Memory B cell (primary cell): ENCODE results near the gene CERS4.
"Not testable (repeated sequence)": the region's sequence is repeated elsewhere in the genome, so short reads cannot be mapped to it uniquely, and the experiment has no call there.

Experiments
- ATAC-seq: fragments of 150-1000 bp; cut with Tn5 transposase; 2 replicates; pipeline ENCODE4 v1.10.0; 2021; ENCODE audit warnings: low read depth, mild to moderate bottlenecking, moderate library complexity
- DNase-seq, 2 donors: peaks; one replicate each; pipeline ENCODE4 v3.0.0; 2022; ENCODE audit warnings: low spot score in 2 of 2
- H3K27ac Mint-ChIP-seq: one replicate; pipeline ENCODE4 v1.8.0; 2022; ENCODE audit warnings: mild to moderate bottlenecking, moderate library complexity, mixed read lengths
- H3K27me3 Mint-ChIP-seq: one replicate; pipeline ENCODE4 v1.8.0; 2022; ENCODE audit warnings: mixed read lengths
- H3K36me3 Mint-ChIP-seq: one replicate; pipeline ENCODE4 v1.8.0; 2022; ENCODE audit warnings: mild to moderate bottlenecking, mixed read lengths
- H3K4me1 Mint-ChIP-seq: one replicate; pipeline ENCODE4 v1.8.0; 2022; ENCODE audit warnings: mixed read lengths
- H3K4me3 Mint-ChIP-seq: one replicate; pipeline ENCODE4 v1.8.0; 2022; ENCODE audit warnings: mild to moderate bottlenecking, moderate library complexity, mixed read lengths
- H3K9me3 Mint-ChIP-seq: one replicate; pipeline ENCODE4 v1.8.0; 2022; ENCODE audit warnings: mixed read lengths

Gene CERS4

GRCh38 chr19:8208922-8209461, at the start of gene CERS4:
TSS of gene CERS4 (plus strand) at chr19:8209370. CDS start at chr19:8251077, 41,707 bp downstream.
- no peaks in the 10 kb centered on the region for H3K9me3 Mint-ChIP-seq
- peaks cover 10% of the 10 kb centered on the region for H3K36me3 Mint-ChIP-seq
- no peaks in the 10 kb centered on the region for H3K27me3 Mint-ChIP-seq
- H3K4me1 Mint-ChIP-seq: peaks cover 39% of the 10 kb centered on the region
- H3K4me3 Mint-ChIP-seq: peak within 1 kb of the TSS; percentile 97
- DNase-seq (no peak), ATAC-seq (peak; percentile 72)
- peak within 1 kb of the TSS; percentile 96 for H3K27ac Mint-ChIP-seq

GRCh38 chr19:8161135-8161646, 48.0 kb upstream of the CERS4 start:
- peak; percentile 55 for ATAC-seq
- H3K4me3 Mint-ChIP-seq: no peak overlapping the region
- no peaks in the 10 kb centered on the region for H3K36me3 Mint-ChIP-seq
- peaks cover 15% of the 10 kb centered on the region for H3K4me1 Mint-ChIP-seq
- peaks cover 1% of the 10 kb centered on the region for H3K9me3 Mint-ChIP-seq
- H3K27ac Mint-ChIP-seq: no peak overlapping the region
- no peak for DNase-seq
- peaks cover under 1% of the 10 kb centered on the region for H3K27me3 Mint-ChIP-seq

GRCh38 chr19:8163759-8164158, 45.4 kb upstream of the CERS4 start:
- H3K4me3 Mint-ChIP-seq: no peak overlapping the region
- H3K9me3 Mint-ChIP-seq: peaks cover 1% of the 10 kb centered on the region
- no peak overlapping the region for H3K27ac Mint-ChIP-seq
- H3K36me3 Mint-ChIP-seq: no peaks in the 10 kb centered on the region
- DNase-seq (no peak), ATAC-seq (no peak)
- H3K27me3 Mint-ChIP-seq: no peaks in the 10 kb centered on the region
- peaks cover 6% of the 10 kb centered on the region for H3K4me1 Mint-ChIP-seq

- no peak overlapping the region for H3K27ac Mint-ChIP-seq
- no peak for ATAC-seq
These were observed 41.2 kb upstream of the CERS4 start for GRCh38 chr19:8167985-8168384.

GRCh38 chr19:8168537-8168936, 40.6 kb upstream of the CERS4 start:
- Mint-ChIP-seq H3K27ac (no peak overlapping the region), H3K36me3 (no peaks in the 10 kb centered on the region), H3K9me3 (peaks cover 1% of the 10 kb centered on the region), H3K4me3 (no peak overlapping the region), H3K27me3 (no peaks in the 10 kb centered on the region), H3K4me1 (peaks cover 2% of the 10 kb centered on the region)
- DNase-seq: no peak
- no peak for ATAC-seq

More at GRCh38 chr19:8167985-8168384, 41.2 kb upstream of the CERS4 start:
- Mint-ChIP-seq H3K27me3 (no peaks in the 10 kb centered on the region), H3K4me3 (no peak overlapping the region), H3K4me1 (peaks cover 2% of the 10 kb centered on the region), H3K36me3 (no peaks in the 10 kb centered on the region), H3K9me3 (peaks cover 1% of the 10 kb centered on the region)
- no peak for DNase-seq

- Mint-ChIP-seq H3K27me3 (no peaks in the 10 kb centered on the region), H3K27ac (no peak overlapping the region), H3K4me1 (no peaks in the 10 kb centered on the region), H3K9me3 (no peaks in the 10 kb centered on the region), H3K4me3 (no peak overlapping the region), H3K36me3 (no peaks in the 10 kb centered on the region)
- ATAC-seq (no peak), DNase-seq (no peak)
These were observed 34.5 kb upstream of the CERS4 start for GRCh38 chr19:8174706-8175105.

GRCh38 chr19:8180018-8180417, 29.2 kb upstream of the CERS4 start:
- H3K36me3 Mint-ChIP-seq: no peaks in the 10 kb centered on the region
- ATAC-seq (no peak), DNase-seq (no peak)
- no peak overlapping the region for H3K4me3 Mint-ChIP-seq
- peaks cover 5% of the 10 kb centered on the region for H3K4me1 Mint-ChIP-seq
- H3K9me3 Mint-ChIP-seq: no peaks in the 10 kb centered on the region
- no peak overlapping the region for H3K27ac Mint-ChIP-seq
- no peaks in the 10 kb centered on the region for H3K27me3 Mint-ChIP-seq

GRCh38 chr19:8184274-8184673, 24.9 kb upstream of the CERS4 start:
- Mint-ChIP-seq H3K27ac (no peak overlapping the region), H3K27me3 (no peaks in the 10 kb centered on the region), H3K36me3 (peaks cover 2% of the 10 kb centered on the region), H3K4me3 (no peak overlapping the region), H3K4me1 (peaks cover 20% of the 10 kb centered on the region), H3K9me3 (peaks cover 3% of the 10 kb centered on the region)
- DNase-seq (no peak), ATAC-seq (no peak)

- H3K36me3 Mint-ChIP-seq: peaks cover 2% of the 10 kb centered on the region
- H3K9me3 Mint-ChIP-seq: peaks cover 3% of the 10 kb centered on the region
- DNase-seq (no peak), ATAC-seq (no peak)
- H3K4me3 Mint-ChIP-seq: no peak overlapping the region
- no peaks in the 10 kb centered on the region for H3K27me3 Mint-ChIP-seq
- H3K4me1 Mint-ChIP-seq: peaks cover 20% of the 10 kb centered on the region
- H3K27ac Mint-ChIP-seq: no peak overlapping the region
These were observed 23.7 kb upstream of the CERS4 start for GRCh38 chr19:8185343-8186068.

- peak in 1 of 2 donors; percentile 27 for DNase-seq
- Mint-ChIP-seq H3K27me3 (no peaks in the 10 kb centered on the region), H3K9me3 (peaks cover 5% of the 10 kb centered on the region), H3K4me1 (peaks cover 46% of the 10 kb centered on the region), H3K4me3 (peak overlapping the region; percentile 62), H3K27ac (peak overlapping the region; percentile 96), H3K36me3 (peaks cover 3% of the 10 kb centered on the region)
- no peak for ATAC-seq
These were observed 16.8 kb upstream of the CERS4 start for GRCh38 chr19:8192221-8192820.

GRCh38 chr19:8194528-8195267, 14.5 kb upstream of the CERS4 start:
- peak; percentile 20 for ATAC-seq
- H3K27me3 Mint-ChIP-seq: no peaks in the 10 kb centered on the region

GRCh38 chr19:8196271-8196927, 12.8 kb upstream of the CERS4 start:
- peaks cover 2% of the 10 kb centered on the region for H3K36me3 Mint-ChIP-seq
- ATAC-seq (no peak), DNase-seq (no peak)
- peak overlapping the region; percentile 32 for H3K4me3 Mint-ChIP-seq
- H3K4me1 Mint-ChIP-seq: peaks cover 41% of the 10 kb centered on the region
- H3K9me3 Mint-ChIP-seq: peaks cover 4% of the 10 kb centered on the region
- no peaks in the 10 kb centered on the region for H3K27me3 Mint-ChIP-seq
- peak overlapping the region; percentile 54 for H3K27ac Mint-ChIP-seq

More at GRCh38 chr19:8194528-8195267, 14.5 kb upstream of the CERS4 start:
- Mint-ChIP-seq H3K9me3 (peaks cover 4% of the 10 kb centered on the region), H3K27ac (peak overlapping the region; percentile 96), H3K4me3 (peak overlapping the region; percentile 80), H3K36me3 (peaks cover 2% of the 10 kb centered on the region), H3K4me1 (peaks cover 44% of the 10 kb centered on the region)
- DNase-seq: peak; percentile 59

- not testable (repeated sequence) for ATAC-seq, H3K9me3 Mint-ChIP-seq, H3K36me3 Mint-ChIP-seq, DNase-seq, H3K27ac Mint-ChIP-seq, H3K27me3 Mint-ChIP-seq, H3K4me3 Mint-ChIP-seq
- H3K4me1 Mint-ChIP-seq: peaks cover 20% of the 10 kb centered on the region
These were observed 5.7 kb upstream of the CERS4 start for GRCh38 chr19:8203288-8204120.
